HepG2 (cell line): Measurements from ENCODE around the gene PRM2. TPM values are rescaled to one million over a fixed set of nuclear protein-coding genes. Genes with fewer than 3 reads are reported as not detected.

ENCODE experiments used
- CHD4 ChIP-seq: fragments of 200-600 bp; sonication (generic); IDR thresholded peaks from 2 replicates; pipeline ENCODE4 v1.7.0; 2017; ENCODE audit warnings: mild to moderate bottlenecking, low read length, borderline replicate concordance
- CSRNP2 ChIP-seq: sonication (generic); formaldehyde crosslinking; conservative IDR thresholded peaks from 2 replicates; pipeline ENCODE4 v1.8.0; 2022; ENCODE audit warnings: low read depth, missing genetic modification reagents
- KLF11 ChIP-seq: IDR thresholded peaks from 2 replicates; pipeline ENCODE4 v1.6.1; 2016; ENCODE audit warnings: missing compliant biosample characterization
- NFE2L2 ChIP-seq: fragments of 150-350 bp; IDR thresholded peaks from 2 replicates; pipeline ENCODE4 v1.6.1; 2014; ENCODE audit warnings: low read length
- PAF1 ChIP-seq: IDR thresholded peaks from 2 replicates; pipeline ENCODE4 v1.6.1; 2016; ENCODE audit warnings: missing genetic modification reagents, missing compliant biosample characterization
- SKI ChIP-seq: fragments of 450-650 bp; IDR thresholded peaks from one replicate; pipeline ENCODE4 v1.6.1; 2018; ENCODE audit warnings: mild to moderate bottlenecking; ENCODE audit not compliant: partially characterized antibody
- SKIL ChIP-seq: sonication (generic); formaldehyde crosslinking; IDR thresholded peaks from 2 replicates; pipeline ENCODE4 v1.8.0; 2022; ENCODE audit warnings: missing genetic modification reagents, mild to moderate bottlenecking, moderate library complexity, borderline replicate concordance
- USF2 ChIP-seq, 2 experiments: sonication (generic) in 1 of 2; formaldehyde crosslinking in 1 of 2; IDR thresholded peaks; 2 replicates each; pipeline versions ENCODE4 v1.5.1 to v1.6.1; 2011 to 2020; ENCODE audit warnings: borderline replicate concordance in 1 of 2, low read depth in 1 of 2, low read length in 1 of 2, mild to moderate bottlenecking in 1 of 2, missing genetic modification reagents in 1 of 2, moderate library complexity in 1 of 2
- ZBTB43 ChIP-seq: sonication (generic); formaldehyde crosslinking; conservative IDR thresholded peaks from 2 replicates; pipeline ENCODE4 v1.4.0; 2020; ENCODE audit warnings: missing genetic modification reagents
- ZNF160 ChIP-seq: sonication (generic); formaldehyde crosslinking; IDR thresholded peaks from 2 replicates; pipeline ENCODE4 v1.8.0; 2022; ENCODE audit warnings: mild to moderate bottlenecking, inconsistent platforms, missing genetic modification reagents
- ZNF496 ChIP-seq: sonication (generic); formaldehyde crosslinking; IDR thresholded peaks from 2 replicates; pipeline ENCODE4 v1.8.1; 2023; ENCODE audit warnings: mild to moderate bottlenecking, moderate library complexity, missing genetic modification reagents; ENCODE audit not compliant: insufficient replicate concordance
- ZNF672 ChIP-seq: sonication (generic); formaldehyde crosslinking; IDR thresholded peaks from 2 replicates; pipeline ENCODE4 v1.8.1; 2022; ENCODE audit warnings: missing genetic modification reagents
- ZNF703 ChIP-seq: sonication (generic); formaldehyde crosslinking; IDR thresholded peaks from 2 replicates; pipeline ENCODE4 v1.5.1; 2020; ENCODE audit warnings: missing genetic modification reagents, mild to moderate bottlenecking, moderate library complexity, borderline replicate concordance
- ZNF776 ChIP-seq: sonication (generic); formaldehyde crosslinking; IDR thresholded peaks from 2 replicates; pipeline ENCODE4 v1.4.0; 2020; ENCODE audit warnings: mild to moderate bottlenecking, missing genetic modification reagents
- ZNF780A ChIP-seq: sonication (generic); formaldehyde crosslinking; IDR thresholded peaks from 2 replicates; pipeline ENCODE4 v1.8.0; 2022; ENCODE audit warnings: mild to moderate bottlenecking, missing genetic modification reagents, moderate library complexity
- polyA plus RNA-seq, 8 experiments: library from polyadenylated mRNA; depleted of rRNA in 3 of 8; stranded (reverse) in 7 of 8; unstranded in 1 of 8; fragments of >200 nt; fragmentation: Illumina TruSeq in 4 of 8; extraction: Trizol in 4 of 8; gene quantifications; 2 replicates each; pipeline versions ENCODE4 v1.2.1 to v1.2.3, GENCODE V29; 2011 to 2016; ENCODE audit warnings: low read depth in 4 of 8, missing spikeins in 1 of 8, mixed read lengths in 1 of 8; ENCODE audit not compliant: insufficient read depth in 1 of 8
- total RNA-seq, 5 experiments: library from RNA; depleted of rRNA; stranded (reverse); fragments of >200 nt; fragmentation: Illumina TruSeq; extraction: Trizol; gene quantifications; 2 replicates each; pipeline ENCODE4 v1.2.3, GENCODE V29; 2016; ENCODE audit warnings: low read depth in 1 of 5
- TF ChIP-seq, protein P1 (sequence below), 2 experiments: IDR thresholded peaks; 2 replicates each; pipeline ENCODE4 v1.6.1; 2011 to 2012; ENCODE audit warnings: low read length in 2 of 2, borderline replicate concordance in 1 of 2, low read depth in 1 of 2, mild to moderate bottlenecking in 1 of 2, moderate library complexity in 1 of 2

PRM2 gene
- total and polyA plus RNA-seq, 2 of the 13 experiments (the other 11 are each of a cell fraction or from before 2014, with no cell fraction given), result 0.54 TPM; not detected in 1

- TF ChIP-seq ZNF703 (CRISPR knock-in tag) (no peak), ZBTB43 (peak; percentile 85; the same call in 1 of the 2 replicates), PAF1 (peak; percentile 30), USF2 (IDR thresholded peaks at IDR 0.05; ENCODE audit: low read depth, low read length) (peak; percentile 26; the same call in 1 of the 2 replicates), USF2 (CRISPR knock-in tag; IDR thresholded peaks at IDR 0.05; ENCODE audit: borderline replicate concordance) (no peak; the same call in 1 of the 2 replicates), ZNF780A (CRISPR knock-in tag) (no peak; the same call in 1 of the 2 replicates), ZNF776 (CRISPR knock-in tag) (peak; percentile 38; the same call in 1 of the 2 replicates), ZNF672 (0 out of 2 replicates have a peak, but pooled peaks have one; percentile 50), ZNF496 (no peak), NFE2L2 (no peak), SKIL (CRISPR knock-in tag) (no peak; the same call in 1 of the 2 replicates), CSRNP2 (CRISPR knock-in tag) (no peak), CHD4 (peak; percentile 74; the same call in 1 of the 2 replicates), SKI (peak; percentile 28), ZNF160 (CRISPR knock-in tag) (peak; percentile 61; the same call in 1 of the 2 replicates), KLF11 (CRISPR knock-in tag) (no peak; the same call in 1 of the 2 replicates)
- TF ChIP-seq, protein P1, sequence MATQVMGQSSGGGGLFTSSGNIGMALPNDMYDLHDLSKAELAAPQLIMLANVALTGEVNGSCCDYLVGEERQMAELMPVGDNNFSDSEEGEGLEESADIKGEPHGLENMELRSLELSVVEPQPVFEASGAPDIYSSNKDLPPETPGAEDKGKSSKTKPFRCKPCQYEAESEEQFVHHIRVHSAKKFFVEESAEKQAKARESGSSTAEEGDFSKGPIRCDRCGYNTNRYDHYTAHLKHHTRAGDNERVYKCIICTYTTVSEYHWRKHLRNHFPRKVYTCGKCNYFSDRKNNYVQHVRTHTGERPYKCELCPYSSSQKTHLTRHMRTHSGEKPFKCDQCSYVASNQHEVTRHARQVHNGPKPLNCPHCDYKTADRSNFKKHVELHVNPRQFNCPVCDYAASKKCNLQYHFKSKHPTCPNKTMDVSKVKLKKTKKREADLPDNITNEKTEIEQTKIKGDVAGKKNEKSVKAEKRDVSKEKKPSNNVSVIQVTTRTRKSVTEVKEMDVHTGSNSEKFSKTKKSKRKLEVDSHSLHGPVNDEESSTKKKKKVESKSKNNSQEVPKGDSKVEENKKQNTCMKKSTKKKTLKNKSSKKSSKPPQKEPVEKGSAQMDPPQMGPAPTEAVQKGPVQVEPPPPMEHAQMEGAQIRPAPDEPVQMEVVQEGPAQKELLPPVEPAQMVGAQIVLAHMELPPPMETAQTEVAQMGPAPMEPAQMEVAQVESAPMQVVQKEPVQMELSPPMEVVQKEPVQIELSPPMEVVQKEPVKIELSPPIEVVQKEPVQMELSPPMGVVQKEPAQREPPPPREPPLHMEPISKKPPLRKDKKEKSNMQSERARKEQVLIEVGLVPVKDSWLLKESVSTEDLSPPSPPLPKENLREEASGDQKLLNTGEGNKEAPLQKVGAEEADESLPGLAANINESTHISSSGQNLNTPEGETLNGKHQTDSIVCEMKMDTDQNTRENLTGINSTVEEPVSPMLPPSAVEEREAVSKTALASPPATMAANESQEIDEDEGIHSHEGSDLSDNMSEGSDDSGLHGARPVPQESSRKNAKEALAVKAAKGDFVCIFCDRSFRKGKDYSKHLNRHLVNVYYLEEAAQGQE (IDR thresholded peaks at IDR 0.05; ENCODE audit: borderline replicate concordance in 1 of 2, low read depth in 1 of 2, low read length in 2 of 2), result no peak
These were observed 18.9 kb downstream of the PRM2 start (continued) for GRCh38 chr16:11257131-11257938.
